ENCODE data around the gene SFRP4.

The SFRP4 gene

DNA sequence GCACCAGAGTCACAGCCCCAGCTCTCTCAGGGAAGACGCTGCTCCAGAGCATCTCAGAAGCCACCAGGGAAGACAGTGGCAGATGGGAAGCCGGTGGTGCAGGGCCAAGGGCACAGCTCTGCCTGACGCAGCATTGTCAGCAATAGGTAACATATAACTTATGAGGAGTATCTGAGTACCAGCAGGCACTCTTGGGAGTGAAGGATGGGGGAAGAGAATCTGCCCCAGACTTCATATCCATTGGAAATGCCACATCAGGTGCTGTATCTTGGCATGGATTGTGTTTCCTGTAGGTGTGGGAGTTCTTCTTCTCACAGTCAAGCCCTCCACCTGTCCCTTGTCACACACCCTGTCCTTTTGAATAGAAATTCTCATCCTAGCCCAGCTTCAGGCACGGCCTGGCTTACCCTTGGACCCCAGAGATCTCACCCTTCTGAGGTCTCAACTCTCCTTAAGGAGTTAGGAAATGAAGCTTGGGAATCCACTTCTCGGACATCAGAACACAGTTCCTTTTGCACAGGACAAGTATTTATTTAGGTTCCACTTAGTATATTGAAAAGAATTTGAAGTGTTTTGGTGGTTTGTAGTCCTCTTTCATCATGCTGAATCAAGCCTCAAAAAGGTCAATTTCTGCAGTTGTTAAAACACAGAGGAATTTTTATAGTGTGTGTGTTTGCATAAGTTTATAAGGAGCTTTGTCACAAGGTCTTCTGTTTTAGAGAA is 13.8 kb upstream of the SFRP4 start:
- Histone ChIP-seq H3K9me2 (replicated peaks; ENCODE audit: insufficient read depth, low read length) (no peaks in the 10 kb centered on the region), H3K27me3 (ENCODE audit: low read length) (no peaks in the 10 kb centered on the region), H3F3A (ENCODE audit: insufficient read depth) (no peaks in the 10 kb centered on the region), H3K27ac (ENCODE audit: low read depth, low read length) (no peak overlapping the region), H4K20me1 (ENCODE audit: low read depth, low read length) (no peaks in the 10 kb centered on the region), H3K9me3 (ENCODE audit: insufficient read depth, low read length) (no peaks in the 10 kb centered on the region), H2AFZ (ENCODE audit: low read depth, low read length, severe bottlenecking) (no peak overlapping the region), H3K4me2 (ENCODE audit: low read depth, low read length, poor library complexity, severe bottlenecking) (no peak overlapping the region), H3K36me3 (ENCODE audit: low read length) (no peaks in the 10 kb centered on the region), H3K79me2 (ENCODE audit: insufficient read depth, low read length) (no peaks in the 10 kb centered on the region), H3K9ac (ENCODE audit: low read length) (no peak overlapping the region), H3K4me3 (ENCODE audit: insufficient read depth, low read length, poor library complexity, severe bottlenecking) (no peak overlapping the region)
- TF ChIP-seq, protein P1, sequence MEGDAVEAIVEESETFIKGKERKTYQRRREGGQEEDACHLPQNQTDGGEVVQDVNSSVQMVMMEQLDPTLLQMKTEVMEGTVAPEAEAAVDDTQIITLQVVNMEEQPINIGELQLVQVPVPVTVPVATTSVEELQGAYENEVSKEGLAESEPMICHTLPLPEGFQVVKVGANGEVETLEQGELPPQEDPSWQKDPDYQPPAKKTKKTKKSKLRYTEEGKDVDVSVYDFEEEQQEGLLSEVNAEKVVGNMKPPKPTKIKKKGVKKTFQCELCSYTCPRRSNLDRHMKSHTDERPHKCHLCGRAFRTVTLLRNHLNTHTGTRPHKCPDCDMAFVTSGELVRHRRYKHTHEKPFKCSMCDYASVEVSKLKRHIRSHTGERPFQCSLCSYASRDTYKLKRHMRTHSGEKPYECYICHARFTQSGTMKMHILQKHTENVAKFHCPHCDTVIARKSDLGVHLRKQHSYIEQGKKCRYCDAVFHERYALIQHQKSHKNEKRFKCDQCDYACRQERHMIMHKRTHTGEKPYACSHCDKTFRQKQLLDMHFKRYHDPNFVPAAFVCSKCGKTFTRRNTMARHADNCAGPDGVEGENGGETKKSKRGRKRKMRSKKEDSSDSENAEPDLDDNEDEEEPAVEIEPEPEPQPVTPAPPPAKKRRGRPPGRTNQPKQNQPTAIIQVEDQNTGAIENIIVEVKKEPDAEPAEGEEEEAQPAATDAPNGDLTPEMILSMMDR (IDR thresholded peaks at IDR 0.05; ENCODE audit: insufficient read depth, low read length, poor library complexity, severe bottlenecking): no peak
- no peak for TF ChIP-seq EZH2phosphoT487 (conservative IDR thresholded peaks at IDR 0.05; ENCODE audit: low read length)

DNA sequence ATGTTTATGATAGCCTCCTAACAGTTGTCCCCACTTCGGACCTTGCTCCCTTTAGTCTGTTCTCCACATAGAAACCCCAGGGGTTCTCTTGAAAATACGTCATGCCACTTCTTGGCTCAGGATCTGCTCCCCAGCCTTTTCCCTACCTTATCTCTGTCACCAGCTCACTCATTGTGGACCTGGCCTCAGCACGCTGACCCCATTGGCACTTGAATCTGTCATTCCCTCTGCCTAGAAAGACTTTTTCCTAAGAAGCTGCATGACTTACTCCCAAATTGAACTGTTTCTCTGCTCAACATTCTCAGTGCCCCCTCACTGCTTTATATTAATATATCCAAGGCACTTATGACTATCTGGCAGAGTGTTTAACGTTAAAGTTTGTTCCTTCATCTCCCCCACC is 12.3 kb upstream of the SFRP4 start:
- Histone ChIP-seq H3K9me2 (replicated peaks; ENCODE audit: insufficient read depth, low read length) (no peaks in the 10 kb centered on the region), H3K4me2 (ENCODE audit: low read depth, low read length, poor library complexity, severe bottlenecking) (no peak overlapping the region), H3F3A (ENCODE audit: insufficient read depth) (no peaks in the 10 kb centered on the region), H3K27me3 (ENCODE audit: low read length) (no peaks in the 10 kb centered on the region), H4K20me1 (ENCODE audit: low read depth, low read length) (no peaks in the 10 kb centered on the region), H3K9ac (ENCODE audit: low read length) (no peak overlapping the region), H3K36me3 (ENCODE audit: low read length) (no peaks in the 10 kb centered on the region), H3K9me3 (ENCODE audit: insufficient read depth, low read length) (no peaks in the 10 kb centered on the region), H3K4me3 (ENCODE audit: insufficient read depth, low read length, poor library complexity, severe bottlenecking) (no peak overlapping the region), H3K79me2 (ENCODE audit: insufficient read depth, low read length) (no peaks in the 10 kb centered on the region), H3K27ac (ENCODE audit: low read depth, low read length) (no peak overlapping the region), H2AFZ (ENCODE audit: low read depth, low read length, severe bottlenecking) (no peak overlapping the region)
- TF ChIP-seq, protein P1 (IDR thresholded peaks at IDR 0.05; ENCODE audit: insufficient read depth, low read length, poor library complexity, severe bottlenecking): no peak
- TF ChIP-seq EZH2phosphoT487 (conservative IDR thresholded peaks at IDR 0.05; ENCODE audit: low read length): no peak

DNA sequence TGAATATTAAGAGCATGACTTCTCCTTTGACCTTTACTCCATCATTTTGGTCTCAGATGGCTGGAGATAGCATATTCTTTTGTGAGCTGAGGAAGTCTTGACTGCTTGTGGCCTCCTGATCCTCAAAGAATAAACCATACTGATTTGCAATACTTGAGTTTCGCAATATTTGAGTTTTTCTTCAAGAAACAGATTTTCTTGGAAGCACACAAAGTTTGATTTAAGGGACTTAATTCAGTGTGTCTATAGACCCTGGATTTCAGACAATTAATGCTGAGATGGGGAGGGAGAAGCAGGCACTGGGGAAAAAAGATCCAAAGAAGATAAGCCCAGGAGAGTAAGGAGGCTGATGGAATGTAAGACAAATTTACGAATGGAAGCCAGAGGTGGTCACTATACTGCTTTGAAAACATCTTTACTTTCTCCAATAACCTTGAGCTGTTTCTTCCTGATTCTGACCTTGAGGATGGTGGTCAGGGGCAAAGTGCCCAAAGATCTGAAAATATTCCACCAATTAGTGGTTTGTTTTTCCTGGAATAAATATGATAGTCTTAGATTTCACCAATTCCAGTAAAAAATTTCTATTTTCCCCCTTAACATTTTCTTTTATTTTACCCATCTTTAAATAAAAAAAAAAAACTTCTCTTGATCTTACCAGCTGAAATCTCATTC is 11.3 kb upstream of the SFRP4 start:
- H3K79me2 ChIP-seq (ENCODE audit: insufficient read depth, low read length): no peaks in the 10 kb centered on the region

More for the DNA sequence above, 11.3 kb upstream of the SFRP4 start:
- Histone ChIP-seq H3K9me2 (replicated peaks; ENCODE audit: insufficient read depth, low read length) (no peaks in the 10 kb centered on the region), H3K36me3 (ENCODE audit: low read length) (no peaks in the 10 kb centered on the region), H3K4me3 (ENCODE audit: insufficient read depth, low read length, poor library complexity, severe bottlenecking) (no peak overlapping the region), H4K20me1 (ENCODE audit: low read depth, low read length) (no peaks in the 10 kb centered on the region), H3F3A (ENCODE audit: insufficient read depth) (no peaks in the 10 kb centered on the region), H3K9me3 (ENCODE audit: insufficient read depth, low read length) (no peaks in the 10 kb centered on the region), H2AFZ (ENCODE audit: low read depth, low read length, severe bottlenecking) (no peak overlapping the region), H3K27me3 (ENCODE audit: low read length) (no peaks in the 10 kb centered on the region), H3K27ac (ENCODE audit: low read depth, low read length) (no peak overlapping the region), H3K9ac (ENCODE audit: low read length) (no peak overlapping the region), H3K4me2 (ENCODE audit: low read depth, low read length, poor library complexity, severe bottlenecking) (no peak overlapping the region)
- TF ChIP-seq, protein P1 (IDR thresholded peaks at IDR 0.05; ENCODE audit: insufficient read depth, low read length, poor library complexity, severe bottlenecking): no peak
- no peak for TF ChIP-seq EZH2phosphoT487 (conservative IDR thresholded peaks at IDR 0.05; ENCODE audit: low read length)
